KMS-11 (cell line): ENCODE measurements around the gene CC2D1A.

Experiments
- H2AFZ ChIP-seq: fragments of 200-600 bp; sonication (generic); 2 replicates; pipeline ENCODE4 v1.6.1; 2016; ENCODE audit warnings: antibody characterized with exemption, mixed run types, low read depth
- H3K27ac ChIP-seq: fragments of 200-600 bp; sonication (generic); 2 replicates; pipeline ENCODE4 v1.6.1; 2016; ENCODE audit warnings: mild to moderate bottlenecking, mixed run types
- H3K27me3 ChIP-seq: fragments of 200-600 bp; sonication (generic); 2 replicates; pipeline ENCODE4 v1.6.1; 2017; ENCODE audit warnings: mild to moderate bottlenecking, low read depth, mixed run types, moderate library complexity; ENCODE audit not compliant: insufficient read depth
- H3K36me3 ChIP-seq: fragments of 200-600 bp; sonication (generic); 2 replicates; pipeline ENCODE4 v1.6.1; 2017; ENCODE audit warnings: mild to moderate bottlenecking, mixed run types; ENCODE audit not compliant: insufficient read depth
- H3K4me1 ChIP-seq: fragments of 200-600 bp; sonication (generic); 2 replicates; pipeline ENCODE4 v1.6.1; 2016; ENCODE audit warnings: mild to moderate bottlenecking, low read depth, mixed run types; ENCODE audit not compliant: poor library complexity, severe bottlenecking
- H3K4me2 ChIP-seq: fragments of 200-600 bp; sonication (generic); 2 replicates; pipeline ENCODE4 v1.7.0; 2016; ENCODE audit warnings: mild to moderate bottlenecking, mixed run types
- H3K4me3 ChIP-seq: fragments of 200-600 bp; sonication (generic); IDR thresholded peaks from 2 replicates; pipeline ENCODE4 v1.6.1; 2017; ENCODE audit warnings: low read depth, low read length, mixed read lengths; ENCODE audit not compliant: insufficient read depth
- H3K79me2 ChIP-seq: fragments of 200-600 bp; sonication (generic); 2 replicates; pipeline ENCODE4 v1.6.1; 2016; ENCODE audit warnings: low read depth, mixed run types; ENCODE audit not compliant: insufficient read depth
- H3K9ac ChIP-seq: fragments of 200-600 bp; sonication (generic); 2 replicates; pipeline ENCODE4 v1.6.1; 2016; ENCODE audit warnings: mild to moderate bottlenecking, mixed run types
- H4K20me1 ChIP-seq: fragments of 200-600 bp; sonication (generic); 2 replicates; pipeline ENCODE4 v1.6.1; 2016; ENCODE audit warnings: mild to moderate bottlenecking, mixed run types; ENCODE audit not compliant: insufficient read depth
- TF ChIP-seq, protein P1 (sequence below): fragments of 200-600 bp; sonication (generic); conservative IDR thresholded peaks from 2 replicates; pipeline ENCODE4 v1.6.1; 2017; ENCODE audit warnings: low read depth, mild to moderate bottlenecking, antibody characterized with exemption, low read length, moderate library complexity, mixed read lengths

The CC2D1A gene

GRCh38 chr19:13957051-13957450 lies 51.0 kb downstream of the CC2D1A start:
- TF ChIP-seq, protein P1, sequence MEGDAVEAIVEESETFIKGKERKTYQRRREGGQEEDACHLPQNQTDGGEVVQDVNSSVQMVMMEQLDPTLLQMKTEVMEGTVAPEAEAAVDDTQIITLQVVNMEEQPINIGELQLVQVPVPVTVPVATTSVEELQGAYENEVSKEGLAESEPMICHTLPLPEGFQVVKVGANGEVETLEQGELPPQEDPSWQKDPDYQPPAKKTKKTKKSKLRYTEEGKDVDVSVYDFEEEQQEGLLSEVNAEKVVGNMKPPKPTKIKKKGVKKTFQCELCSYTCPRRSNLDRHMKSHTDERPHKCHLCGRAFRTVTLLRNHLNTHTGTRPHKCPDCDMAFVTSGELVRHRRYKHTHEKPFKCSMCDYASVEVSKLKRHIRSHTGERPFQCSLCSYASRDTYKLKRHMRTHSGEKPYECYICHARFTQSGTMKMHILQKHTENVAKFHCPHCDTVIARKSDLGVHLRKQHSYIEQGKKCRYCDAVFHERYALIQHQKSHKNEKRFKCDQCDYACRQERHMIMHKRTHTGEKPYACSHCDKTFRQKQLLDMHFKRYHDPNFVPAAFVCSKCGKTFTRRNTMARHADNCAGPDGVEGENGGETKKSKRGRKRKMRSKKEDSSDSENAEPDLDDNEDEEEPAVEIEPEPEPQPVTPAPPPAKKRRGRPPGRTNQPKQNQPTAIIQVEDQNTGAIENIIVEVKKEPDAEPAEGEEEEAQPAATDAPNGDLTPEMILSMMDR, result no peak
- no peaks in the 10 kb centered on the region for H3K36me3 ChIP-seq
- H4K20me1 ChIP-seq, result no peaks in the 10 kb centered on the region
- no peak overlapping the region for H3K9ac ChIP-seq
- H2AFZ ChIP-seq, result no peak overlapping the region
- no peak overlapping the region for H3K27ac ChIP-seq
- H3K27me3 ChIP-seq, result no peaks in the 10 kb centered on the region
- peaks cover 10% of the 10 kb centered on the region; the same call in 1 of the 2 replicates for H3K79me2 ChIP-seq
- H3K4me1 ChIP-seq, result peaks cover 7% of the 10 kb centered on the region
- no peak overlapping the region for H3K4me2 ChIP-seq
- H3K4me3 ChIP-seq, result no peak overlapping the region

- Histone ChIP-seq H3K4me1 (peaks cover 7% of the 10 kb centered on the region), H3K27ac (no peak overlapping the region), H3K79me2 (peaks cover 8% of the 10 kb centered on the region; the same call in 1 of the 2 replicates), H3K9ac (no peak overlapping the region), H3K4me3 (no peak overlapping the region), H2AFZ (no peak overlapping the region), H3K27me3 (no peaks in the 10 kb centered on the region), H3K36me3 (no peaks in the 10 kb centered on the region), H4K20me1 (no peaks in the 10 kb centered on the region), H3K4me2 (no peak overlapping the region)
- TF ChIP-seq, protein P1, result no peak
These were observed 52.0 kb downstream of the CC2D1A start for GRCh38 chr19:13958043-13958442.

DNA sequence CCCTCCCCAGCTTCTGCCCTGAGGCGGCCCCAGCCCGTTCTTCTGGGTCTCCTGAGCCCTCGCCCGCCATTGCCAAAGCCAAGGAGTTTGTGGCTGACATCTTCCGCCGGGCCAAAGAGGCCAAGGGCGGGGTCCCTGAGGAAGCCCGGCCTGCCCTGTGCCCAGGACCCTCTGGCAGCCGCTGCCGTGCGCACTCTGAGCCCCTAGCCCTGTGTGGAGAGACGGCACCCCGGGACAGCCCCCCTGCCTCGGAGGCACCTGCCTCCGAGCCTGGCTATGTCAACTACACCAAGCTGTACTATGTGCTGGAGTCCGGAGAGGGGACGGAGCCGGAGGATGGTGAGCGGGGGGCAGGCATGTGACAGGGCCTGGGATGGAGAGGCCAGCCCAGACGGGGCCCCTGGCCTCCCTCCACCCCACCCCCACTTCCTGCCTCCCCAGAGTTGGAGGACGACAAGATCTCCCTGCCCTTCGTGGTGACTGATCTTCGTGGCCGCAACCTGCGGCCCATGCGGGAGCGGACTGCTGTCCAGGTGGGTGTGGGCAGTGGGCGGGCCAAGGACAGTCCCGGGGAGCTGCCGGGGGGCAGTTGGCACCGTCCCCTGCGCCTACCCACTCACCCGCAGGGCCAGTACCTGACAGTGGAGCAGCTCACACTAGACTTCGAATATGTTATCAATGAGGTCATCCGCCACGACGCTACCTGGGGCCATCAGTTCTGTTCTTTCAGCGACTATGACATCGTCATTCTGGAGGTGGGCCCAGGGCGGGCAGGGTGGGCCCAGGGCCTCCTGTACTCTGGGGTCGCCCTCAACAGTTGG lies 53.4 kb downstream of the CC2D1A start:
- no peak overlapping the region for H3K9ac ChIP-seq
- H2AFZ ChIP-seq, result no peak overlapping the region
- TF ChIP-seq, protein P1, result no peak
- H3K4me2 ChIP-seq, result no peak overlapping the region
- H4K20me1 ChIP-seq, result no peaks in the 10 kb centered on the region
- no peaks in the 10 kb centered on the region for H3K27me3 ChIP-seq
- H3K27ac ChIP-seq, result no peak overlapping the region
- no peak overlapping the region for H3K4me3 ChIP-seq
- no peaks in the 10 kb centered on the region for H3K79me2 ChIP-seq
- H3K4me1 ChIP-seq, result no peaks in the 10 kb centered on the region
- no peaks in the 10 kb centered on the region for H3K36me3 ChIP-seq

GRCh38 chr19:13959962-13960862 lies 54.2 kb downstream of the CC2D1A start:
- no peak overlapping the region for H3K9ac ChIP-seq
- TF ChIP-seq, protein P1, result peak; percentile 24; the same call in 1 of the 2 replicates
- no peak overlapping the region for H3K27ac ChIP-seq
- H2AFZ ChIP-seq, result no peak overlapping the region
- H3K36me3 ChIP-seq, result no peaks in the 10 kb centered on the region
- no peaks in the 10 kb centered on the region for H3K79me2 ChIP-seq
- H3K4me1 ChIP-seq, result no peaks in the 10 kb centered on the region
- no peaks in the 10 kb centered on the region for H4K20me1 ChIP-seq
- H3K4me3 ChIP-seq, result no peak overlapping the region
- H3K27me3 ChIP-seq, result no peaks in the 10 kb centered on the region
- H3K4me2 ChIP-seq, result no peak overlapping the region
